ENCODE measurements around the gene NAALAD2. TPM values are rescaled to one million over a fixed set of nuclear protein-coding genes. Genes with fewer than 3 reads are reported as not detected.
A peak's percentile ranks its signal among the peaks of the same experiment; 100 is the strongest.
"Not testable (repeated sequence)": the region's sequence is repeated elsewhere in the genome, so short reads cannot be mapped to it uniquely, and the experiment has no call there.

The NAALAD2 gene
- total RNA-seq, 2 donors from 2014 or later: not detected

GRCh38 chr11:90166982-90167573 is 32.6 kb downstream of the NAALAD2 start:
- not testable (repeated sequence) for H3K9me3 ChIP-seq (ENCODE audit: control insufficient read depth, low read length, poor library complexity, severe bottlenecking); H3K27ac Mint-ChIP-seq; H3K36me3 Mint-ChIP-seq (ENCODE audit: low read depth); H3K4me1 Mint-ChIP-seq; ATAC-seq; DNase-seq; H3K4me3 Mint-ChIP-seq
- peaks cover 18% of the 10 kb centered on the region for H3K27me3 Mint-ChIP-seq

GRCh38 chr11:90167704-90168103 is 33.2 kb downstream of the NAALAD2 start:
- not testable (repeated sequence) for H3K4me1 Mint-ChIP-seq, DNase-seq, ATAC-seq

GRCh38 chr11:90168571-90168970 is 34.1 kb downstream of the NAALAD2 start:
- Mint-ChIP-seq H3K27ac (no peak overlapping the region), H3K36me3 (ENCODE audit: low read depth) (no peaks in the 10 kb centered on the region), H3K27me3 (peaks cover 18% of the 10 kb centered on the region), H3K4me1 (no peaks in the 10 kb centered on the region), H3K4me3 (no peak overlapping the region)
- ATAC-seq (no peak), DNase-seq (no peak)
- H3K9me3 ChIP-seq (ENCODE audit: control insufficient read depth, low read length, poor library complexity, severe bottlenecking): no peaks in the 10 kb centered on the region

More at GRCh38 chr11:90167704-90168103, 33.2 kb downstream of the NAALAD2 start:
- H3K27ac Mint-ChIP-seq; H3K4me3 Mint-ChIP-seq; H3K36me3 Mint-ChIP-seq (ENCODE audit: low read depth); H3K9me3 ChIP-seq (ENCODE audit: control insufficient read depth, low read length, poor library complexity, severe bottlenecking): not testable (repeated sequence)
- H3K27me3 Mint-ChIP-seq: peaks cover 18% of the 10 kb centered on the region

- no peaks in the 10 kb centered on the region for H3K4me1 Mint-ChIP-seq
- no peaks in the 10 kb centered on the region for H3K9me3 ChIP-seq (ENCODE audit: control insufficient read depth, low read length, poor library complexity, severe bottlenecking)
- peaks cover 18% of the 10 kb centered on the region for H3K27me3 Mint-ChIP-seq
- no peaks in the 10 kb centered on the region for H3K36me3 Mint-ChIP-seq (ENCODE audit: low read depth)
- no peak overlapping the region for H3K27ac Mint-ChIP-seq
- ATAC-seq (no peak), DNase-seq (no peak)
- H3K4me3 Mint-ChIP-seq: no peak overlapping the region
These were observed 36.9 kb downstream of the NAALAD2 start for GRCh38 chr11:90171359-90171758.

- DNase-seq (no peak), ATAC-seq (no peak)
- peaks cover 16% of the 10 kb centered on the region for H3K27me3 Mint-ChIP-seq
- H3K27ac Mint-ChIP-seq: no peak overlapping the region
- H3K36me3 Mint-ChIP-seq (ENCODE audit: low read depth): no peaks in the 10 kb centered on the region
- H3K9me3 ChIP-seq (ENCODE audit: control insufficient read depth, low read length, poor library complexity, severe bottlenecking): no peaks in the 10 kb centered on the region
- no peak overlapping the region for H3K4me3 Mint-ChIP-seq
- no peaks in the 10 kb centered on the region for H3K4me1 Mint-ChIP-seq
These were observed 41.6 kb downstream of the NAALAD2 start for GRCh38 chr11:90176069-90176468.

GRCh38 chr11:90178751-90179150 is 44.3 kb downstream of the NAALAD2 start:
- Mint-ChIP-seq H3K4me3 (no peak overlapping the region), H3K27ac (no peak overlapping the region), H3K27me3 (peaks cover 6% of the 10 kb centered on the region), H3K36me3 (ENCODE audit: low read depth) (no peaks in the 10 kb centered on the region), H3K4me1 (no peaks in the 10 kb centered on the region)
- ATAC-seq (no peak), DNase-seq (no peak)
- H3K9me3 ChIP-seq (ENCODE audit: control insufficient read depth, low read length, poor library complexity, severe bottlenecking): no peaks in the 10 kb centered on the region

- H3K27ac Mint-ChIP-seq: no peak overlapping the region
- H3K4me1 Mint-ChIP-seq: no peaks in the 10 kb centered on the region
- no peaks in the 10 kb centered on the region for H3K9me3 ChIP-seq (ENCODE audit: control insufficient read depth, low read length, poor library complexity, severe bottlenecking)
- H3K36me3 Mint-ChIP-seq (ENCODE audit: low read depth): no peaks in the 10 kb centered on the region
- DNase-seq (no peak), ATAC-seq (no peak)
- H3K4me3 Mint-ChIP-seq: no peak overlapping the region
- peaks cover 6% of the 10 kb centered on the region for H3K27me3 Mint-ChIP-seq
These were observed 45.5 kb downstream of the NAALAD2 start for GRCh38 chr11:90179923-90180322.

- no peaks in the 10 kb centered on the region for H3K4me1 Mint-ChIP-seq
- ATAC-seq: no peak
- H3K4me3 Mint-ChIP-seq: no peak overlapping the region
- H3K27ac Mint-ChIP-seq: no peak overlapping the region
- no peaks in the 10 kb centered on the region for H3K36me3 Mint-ChIP-seq (ENCODE audit: low read depth)
- H3K9me3 ChIP-seq (ENCODE audit: control insufficient read depth, low read length, poor library complexity, severe bottlenecking): no peaks in the 10 kb centered on the region
- no peak for DNase-seq
- no peaks in the 10 kb centered on the region for H3K27me3 Mint-ChIP-seq
These were observed 53.4 kb downstream of the NAALAD2 start for GRCh38 chr11:90187839-90188238.

- no peaks in the 10 kb centered on the region for H3K27me3 Mint-ChIP-seq
- H3K27ac Mint-ChIP-seq: no peak overlapping the region
- ATAC-seq (no peak), DNase-seq (no peak)
- H3K36me3 Mint-ChIP-seq (ENCODE audit: low read depth): no peaks in the 10 kb centered on the region
- H3K9me3 ChIP-seq (ENCODE audit: control insufficient read depth, low read length, poor library complexity, severe bottlenecking): no peaks in the 10 kb centered on the region
- no peaks in the 10 kb centered on the region for H3K4me1 Mint-ChIP-seq
- H3K4me3 Mint-ChIP-seq: no peak overlapping the region
These were observed 54.5 kb downstream of the NAALAD2 start for GRCh38 chr11:90189011-90189410.

GRCh38 chr11:90192869-90193582 is 58.6 kb downstream of the NAALAD2 start:
- DNase-seq (no peak), ATAC-seq (no peak)
- Mint-ChIP-seq H3K36me3 (ENCODE audit: low read depth) (peaks cover 3% of the 10 kb centered on the region), H3K27me3 (no peaks in the 10 kb centered on the region), H3K4me3 (no peak overlapping the region), H3K27ac (peak overlapping the region; percentile 63), H3K4me1 (peaks cover 2% of the 10 kb centered on the region)
- no peaks in the 10 kb centered on the region for H3K9me3 ChIP-seq (ENCODE audit: control insufficient read depth, low read length, poor library complexity, severe bottlenecking)

GRCh38 chr11:90197377-90197776 is 62.9 kb downstream of the NAALAD2 start:
- ATAC-seq (no peak), DNase-seq (no peak)
- no peaks in the 10 kb centered on the region for H3K27me3 Mint-ChIP-seq
- H3K36me3 Mint-ChIP-seq (ENCODE audit: low read depth): peaks cover 7% of the 10 kb centered on the region
- H3K27ac Mint-ChIP-seq: peak overlapping the region; percentile 71
- peaks cover 6% of the 10 kb centered on the region for H3K4me1 Mint-ChIP-seq
- H3K4me3 Mint-ChIP-seq: no peak overlapping the region
- no peaks in the 10 kb centered on the region for H3K9me3 ChIP-seq (ENCODE audit: control insufficient read depth, low read length, poor library complexity, severe bottlenecking)

GRCh38 chr11:90202342-90202741 is 67.9 kb downstream of the NAALAD2 start:
- H3K4me3 Mint-ChIP-seq: no peak overlapping the region
- H3K27ac Mint-ChIP-seq: peak overlapping the region; percentile 84
- H3K27me3 Mint-ChIP-seq: no peaks in the 10 kb centered on the region
- no peaks in the 10 kb centered on the region for H3K9me3 ChIP-seq (ENCODE audit: control insufficient read depth, low read length, poor library complexity, severe bottlenecking)
- H3K36me3 Mint-ChIP-seq (ENCODE audit: low read depth): peaks cover 9% of the 10 kb centered on the region
- peaks cover 12% of the 10 kb centered on the region for H3K4me1 Mint-ChIP-seq
- DNase-seq (no peak), ATAC-seq (peak; percentile 56)

- Mint-ChIP-seq H3K36me3 (ENCODE audit: low read depth) (peaks cover 13% of the 10 kb centered on the region), H3K4me3 (no peak overlapping the region), H3K27ac (peak overlapping the region; percentile 60), H3K27me3 (no peaks in the 10 kb centered on the region), H3K4me1 (peaks cover 17% of the 10 kb centered on the region)
- DNase-seq: no peak
- no peaks in the 10 kb centered on the region for H3K9me3 ChIP-seq (ENCODE audit: control insufficient read depth, low read length, poor library complexity, severe bottlenecking)
- ATAC-seq: no peak
These were observed 69.9 kb downstream of the NAALAD2 start for GRCh38 chr11:90204407-90204806.

Data from T-helper 17 cell (primary cell).